ENCODE results near the gene HMX1.

GRCh38 chr4:8895295-8895694, 23.7 kb upstream of the HMX1 start:
- TF ChIP-seq CTCF (IDR thresholded peaks at IDR 0.05) (no peak), POLR2A (IDR thresholded peaks at IDR 0.05) (no peak)
